NCI-H128 (cell line): ENCODE data around the gene KLHL3.
"Not testable (repeated sequence)": the region's sequence is repeated elsewhere in the genome, so short reads cannot be mapped to it uniquely, and the experiment has no call there.

Source experiments
- DNase-seq: peaks from one replicate; lab custom pipeline; 2025; ENCODE audit not compliant: unreplicated experiment; lab: John Stamatoyannopoulos, UW

Gene KLHL3

DNA sequence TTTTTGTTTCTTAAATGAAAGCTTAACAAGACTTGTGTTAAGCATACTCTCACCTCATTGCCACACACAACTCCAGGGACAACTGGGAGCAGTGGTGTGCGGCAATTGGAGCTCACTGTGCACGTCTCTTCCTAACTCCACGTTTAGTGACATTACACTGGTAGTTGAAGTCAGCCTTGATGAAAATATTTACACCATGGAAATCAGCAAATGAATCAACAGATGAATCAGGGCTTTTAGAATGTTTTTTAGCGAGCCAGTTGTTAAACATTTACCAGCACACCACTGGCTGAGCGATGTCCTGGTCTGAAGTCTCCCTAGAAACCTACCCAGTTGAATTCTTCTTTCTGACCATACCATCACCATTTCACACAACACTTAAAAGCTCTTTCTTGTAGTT is 67.3 kb downstream of the KLHL3 start:
- DNase-seq: no peak

DNA sequence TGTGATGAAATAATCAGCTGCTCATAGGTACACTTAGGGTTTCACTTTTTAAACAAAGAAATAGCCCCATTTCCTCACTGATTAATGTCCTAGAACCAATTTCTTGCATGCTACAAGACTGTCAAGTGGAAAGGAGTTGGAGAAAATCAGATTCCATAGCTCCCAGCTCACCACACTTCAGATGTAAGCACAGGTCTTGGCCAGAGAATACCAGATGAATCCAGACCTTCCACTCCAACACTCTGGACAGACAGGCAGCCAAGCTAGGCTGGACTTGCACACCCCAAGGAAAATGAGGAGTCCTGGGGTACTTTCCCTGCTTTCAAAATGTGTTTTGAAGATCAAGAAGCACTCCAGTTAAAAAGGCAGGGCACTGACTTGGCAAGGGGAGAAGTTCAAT is 68.5 kb downstream of the KLHL3 start:
- DNase-seq: no peak

DNA sequence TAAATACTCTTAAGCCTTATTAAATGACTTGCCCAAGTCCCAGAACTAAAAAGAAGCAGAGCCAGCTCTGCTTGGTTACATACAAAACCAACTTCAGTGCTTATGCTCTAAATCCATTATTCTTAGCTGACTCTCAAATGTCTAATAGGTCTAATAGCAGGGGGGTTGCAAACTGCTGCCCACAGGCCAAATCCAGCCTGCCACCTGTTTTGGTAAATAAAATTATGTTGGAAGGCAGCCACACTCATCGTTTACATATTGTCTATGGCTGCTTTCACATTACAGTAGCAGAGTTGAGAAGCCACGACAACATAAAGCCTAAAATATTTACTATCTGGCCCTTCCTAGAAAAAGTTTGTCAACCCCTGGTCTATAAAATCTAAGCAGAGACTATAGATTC is 69.0 kb downstream of the KLHL3 start:
- no peak for DNase-seq

- DNase-seq: no peak
Measured at GRCh38 chr5:137666461-137666850, 69.4 kb downstream of the KLHL3 start.

DNA sequence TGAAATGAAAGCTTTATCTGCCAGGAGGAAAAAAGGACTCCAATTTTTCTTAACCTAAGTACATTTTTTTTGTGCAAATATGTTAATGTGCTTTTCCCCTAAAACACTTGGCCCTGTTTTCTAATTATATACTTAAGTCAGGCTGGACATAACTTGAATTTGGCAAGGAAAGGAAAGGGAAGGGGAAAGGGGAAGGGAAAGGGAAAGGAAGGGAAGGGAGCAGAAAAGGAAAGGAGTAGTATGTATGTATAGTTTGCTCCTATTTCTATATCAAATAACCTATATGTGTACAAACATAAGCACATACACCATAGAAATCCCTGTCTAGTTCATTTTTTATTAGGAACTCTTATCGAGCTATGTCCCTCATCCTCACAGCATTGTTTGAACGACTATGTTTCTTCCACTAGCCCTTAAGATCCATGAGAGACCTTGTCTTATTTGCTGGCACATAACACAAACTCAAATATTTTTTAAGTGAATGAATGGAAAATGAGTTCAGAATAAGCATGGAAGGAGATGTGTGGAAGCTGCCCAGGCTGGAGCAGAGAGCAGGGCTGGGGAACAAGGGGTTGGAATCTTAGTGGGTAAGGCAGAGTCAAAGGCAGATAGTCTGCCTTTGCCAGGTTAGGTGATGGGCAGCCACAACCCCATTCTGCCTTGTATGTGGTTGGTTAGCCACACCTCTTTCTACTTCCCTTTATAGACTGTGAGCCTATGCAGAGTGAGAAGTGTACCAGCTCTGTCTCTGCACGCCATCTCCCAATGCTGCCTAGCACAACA is 70.0 kb downstream of the KLHL3 start:
- DNase-seq: no peak

GRCh38 chr5:137660349-137660817 is 75.5 kb downstream of the KLHL3 start:
- peak; percentile 2 for DNase-seq

DNA sequence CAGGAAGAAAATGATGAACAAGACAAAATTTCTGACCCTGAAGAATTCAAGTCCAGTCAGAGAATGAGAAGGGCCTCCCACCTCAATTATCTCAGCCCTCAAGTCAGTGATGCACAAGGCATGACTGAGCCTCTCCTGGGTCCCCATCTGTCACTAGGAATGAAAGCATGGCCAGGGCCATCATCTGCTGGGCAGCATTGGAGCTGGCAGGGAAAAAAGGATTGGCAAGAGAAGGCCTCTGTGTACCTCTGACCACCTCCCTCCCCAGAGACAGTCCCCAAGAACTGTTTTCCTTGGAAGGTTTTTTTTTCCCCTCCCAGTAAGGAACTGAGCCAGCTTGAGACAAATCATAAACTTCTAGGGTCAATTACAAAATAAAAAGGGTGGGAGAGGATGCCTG is 76.7 kb downstream of the KLHL3 start:
- DNase-seq: no peak

DNA sequence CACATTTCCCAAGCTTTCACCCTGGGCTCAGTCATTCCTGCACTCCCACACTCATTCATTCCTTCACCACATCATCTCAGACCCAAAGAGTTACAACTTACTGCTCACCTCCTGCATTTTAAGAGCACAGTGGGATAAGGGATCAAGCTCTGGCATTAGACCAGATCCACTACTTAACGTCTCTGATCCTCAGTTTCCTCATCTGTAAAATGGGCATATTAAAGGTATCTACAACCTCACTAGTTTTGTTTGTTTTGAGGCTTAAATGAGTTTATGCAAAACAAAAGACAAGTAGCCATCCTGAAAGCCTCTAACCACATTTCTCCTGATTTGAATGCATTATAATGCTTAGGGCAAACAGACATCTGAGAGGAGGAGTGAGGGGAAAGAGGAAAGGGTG is 77.6 kb downstream of the KLHL3 start:
- DNase-seq: no peak

GRCh38 chr5:137657073-137657472 is 78.8 kb downstream of the KLHL3 start:
- no peak for DNase-seq

DNA sequence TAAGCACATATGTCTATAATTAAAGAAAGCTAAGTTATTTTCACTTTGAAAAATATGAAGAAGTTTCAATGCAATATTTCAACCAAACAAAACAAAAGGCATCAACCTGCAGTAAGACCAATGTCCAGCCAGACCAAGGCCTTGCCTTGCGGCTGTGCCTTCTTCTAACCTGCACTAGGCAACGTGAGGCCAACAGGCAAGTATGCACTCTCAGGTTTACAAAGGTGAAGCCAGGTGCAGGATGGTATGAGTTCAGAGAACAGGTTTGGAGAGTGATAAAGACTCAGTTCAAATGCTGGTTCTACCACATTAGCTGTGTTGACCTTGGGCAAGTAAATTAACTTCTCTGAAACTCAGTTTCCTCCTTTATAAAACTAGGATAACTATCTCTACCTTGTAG is 79.3 kb downstream of the KLHL3 start:
- DNase-seq: no peak

GRCh38 chr5:137651022-137651421 is 84.9 kb downstream of the KLHL3 start:
- no peak for DNase-seq

DNA sequence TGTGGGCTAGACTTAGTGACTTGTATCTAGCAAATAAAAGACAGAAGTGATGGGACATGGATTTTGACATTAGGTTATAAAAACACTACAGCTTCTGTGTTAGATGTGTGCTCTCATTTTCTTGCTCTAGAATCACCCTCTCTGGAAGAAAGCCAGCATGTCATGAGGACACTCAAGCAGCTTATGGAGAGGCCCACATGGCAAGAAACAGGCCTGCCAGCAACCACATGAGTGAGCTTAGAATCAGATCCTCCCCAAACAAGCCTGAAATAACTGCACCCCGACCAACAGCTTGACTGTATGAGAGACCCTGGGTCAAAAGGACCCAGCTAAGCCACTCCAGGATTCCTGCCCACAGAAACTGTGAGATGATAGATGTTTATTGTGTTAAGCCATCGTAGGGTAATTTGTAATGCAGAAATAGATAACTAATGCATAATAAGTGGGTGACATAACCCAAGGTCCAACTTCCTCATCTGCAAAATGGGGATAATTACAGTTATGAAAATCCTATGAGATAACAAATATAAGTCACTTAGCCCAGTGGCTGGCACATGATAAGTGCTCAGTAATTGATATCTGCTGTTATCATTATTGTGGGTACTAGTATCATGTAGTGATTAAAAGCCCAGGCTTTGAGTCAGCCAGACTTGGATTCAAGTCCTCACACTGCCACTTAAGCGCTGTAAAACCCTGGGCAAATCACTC is 86.5 kb downstream of the KLHL3 start:
- DNase-seq: no peak

DNA sequence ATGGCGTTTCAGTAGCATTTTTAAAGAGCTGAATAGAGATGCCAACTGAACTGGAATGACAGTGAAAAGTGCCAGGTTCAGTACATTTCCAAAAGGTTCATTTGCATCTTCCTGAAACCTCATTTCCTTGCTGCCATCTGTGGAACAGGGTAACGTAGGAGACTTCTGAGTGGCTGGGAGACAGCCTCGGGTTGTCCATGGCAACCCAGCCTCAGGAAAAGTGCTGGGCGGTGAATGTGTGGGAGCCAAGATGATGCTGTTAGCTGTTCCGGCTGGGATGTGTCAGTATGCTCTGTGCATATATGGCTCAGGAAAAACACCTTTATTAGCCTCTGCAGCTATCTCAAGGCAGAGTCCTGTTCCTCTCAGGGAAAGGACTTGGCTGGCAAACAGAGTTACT is 87.5 kb downstream of the KLHL3 start:
- DNase-seq: no peak

- DNase-seq: no peak
Measured at GRCh38 chr5:137647401-137647800, 88.5 kb downstream of the KLHL3 start.

DNA sequence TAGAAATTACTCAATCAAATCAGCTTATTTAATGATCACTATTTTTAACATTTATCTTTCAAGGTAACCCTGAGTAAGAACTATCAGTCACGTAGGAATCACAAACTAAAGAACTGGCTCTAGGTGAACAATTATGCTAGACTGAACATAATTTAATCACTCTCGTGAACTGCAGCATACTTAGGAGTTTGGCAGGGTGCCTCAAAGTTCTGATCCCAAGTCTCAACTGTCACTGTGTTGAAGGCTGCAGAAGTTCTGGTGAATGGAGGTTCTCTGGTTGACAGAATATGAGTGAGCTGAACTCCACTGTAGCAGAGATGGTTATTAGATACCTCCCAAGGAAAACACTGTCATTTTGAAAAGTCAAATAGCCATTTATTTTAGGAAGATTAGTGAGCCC is 89.1 kb downstream of the KLHL3 start:
- no peak for DNase-seq

DNA sequence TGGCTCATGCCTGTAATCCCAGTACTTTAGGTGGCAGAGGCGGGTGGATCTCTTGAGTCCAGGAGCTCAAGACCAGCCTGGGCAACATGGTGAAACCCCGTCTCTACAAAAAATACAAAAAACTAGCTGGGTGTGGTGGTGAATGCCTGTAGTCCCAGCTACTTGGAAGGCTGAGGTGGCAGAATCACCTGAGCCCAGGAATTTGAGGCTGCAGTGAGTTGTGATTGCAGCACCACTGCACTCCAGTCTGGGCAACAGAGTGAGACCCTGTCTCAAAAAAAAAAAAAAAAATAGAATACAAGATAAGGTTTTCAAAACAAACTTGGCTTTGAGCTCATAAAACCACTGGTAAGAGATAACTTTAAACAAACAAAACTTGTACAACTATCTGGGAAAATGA is 92.8 kb downstream of the KLHL3 start:
- not testable (repeated sequence) for DNase-seq

GRCh38 chr5:137642091-137642490 is 93.8 kb downstream of the KLHL3 start:
- no peak for DNase-seq

- DNase-seq: no peak
Measured at GRCh38 chr5:137641148-137641547, 94.7 kb downstream of the KLHL3 start.

DNA sequence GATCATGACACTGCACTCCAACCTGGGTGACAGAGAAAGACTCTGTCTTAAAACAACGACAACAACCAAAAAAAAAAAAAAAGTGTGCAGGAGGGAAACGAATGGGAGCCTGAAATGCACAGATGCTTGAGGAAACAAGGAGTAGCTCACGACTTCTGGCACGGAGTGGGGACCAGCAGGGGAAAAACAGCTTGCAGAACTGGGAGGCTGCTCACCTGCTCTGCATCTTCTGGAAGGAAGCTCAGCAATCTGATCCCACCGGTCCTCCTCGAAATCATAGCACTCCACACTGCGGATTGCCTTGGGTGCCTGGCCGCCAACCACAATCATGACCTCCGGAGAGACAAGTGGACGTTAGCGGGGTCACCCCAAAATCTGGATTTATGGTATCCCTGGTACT is 96.2 kb downstream of the KLHL3 start:
- DNase-seq: no peak

GRCh38 chr5:137638841-137639240 is 97.0 kb downstream of the KLHL3 start:
- DNase-seq: no peak

- no peak for DNase-seq
Measured at GRCh38 chr5:137636830-137637714, 98.8 kb downstream of the KLHL3 start.

DNA sequence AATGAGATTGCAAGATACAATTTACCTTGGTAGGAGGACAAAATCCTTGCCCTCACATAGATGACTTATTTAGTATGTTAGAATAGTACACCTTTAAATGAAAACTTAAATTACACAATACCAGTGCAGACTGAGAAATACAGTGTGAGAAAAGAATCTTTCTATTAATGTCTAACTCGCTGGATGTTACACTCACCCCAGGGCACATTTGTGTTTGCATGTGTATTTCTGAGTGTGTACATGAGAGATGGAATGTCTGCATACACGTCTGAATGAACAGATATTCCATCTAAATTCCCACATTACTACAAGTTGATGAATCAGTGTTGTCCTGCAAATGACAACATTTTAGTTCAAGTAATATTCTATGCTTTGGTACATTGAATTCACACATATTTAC is 99.8 kb downstream of the KLHL3 start:
- DNase-seq: no peak
